Activated CD4-positive, alpha-beta T cell treated with anti-CD3 and anti-CD28 coated beads for 1 hour (primary cell): ENCODE measurements around the gene CENPE.

Source experiments
- DNase-seq: peaks from one replicate; pipeline ENCODE4 v3.0.0-alpha.2; 2020

The CENPE gene

GRCh38 chr4:103075894-103076746 lies 122.0 kb downstream of the CENPE start:
- peak; percentile 45 for DNase-seq

DNA sequence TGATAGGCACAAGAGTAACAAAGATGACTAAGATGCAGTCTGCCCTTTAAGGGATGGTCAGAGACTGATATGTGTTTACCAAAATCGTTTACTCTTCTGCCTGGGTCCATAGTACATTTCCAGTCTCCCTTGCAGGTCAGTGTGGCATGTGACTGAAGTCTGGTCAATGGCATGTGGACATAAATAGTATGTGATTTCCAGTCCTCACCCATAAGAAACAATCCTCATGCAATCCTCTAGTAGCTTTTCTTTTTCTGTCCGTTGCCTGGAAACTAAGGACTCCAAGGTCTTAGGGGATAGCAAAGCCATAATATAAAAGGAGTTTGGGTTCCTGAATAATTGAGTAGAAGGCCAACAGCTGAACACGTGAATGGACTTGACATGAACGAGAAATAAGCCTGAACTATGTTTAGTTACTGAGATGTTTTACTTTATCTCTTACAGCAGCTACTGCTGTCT lies 122.7 kb downstream of the CENPE start:
- no peak for DNase-seq

GRCh38 chr4:103074744-103075434 lies 123.3 kb downstream of the CENPE start:
- DNase-seq, result no peak

DNA sequence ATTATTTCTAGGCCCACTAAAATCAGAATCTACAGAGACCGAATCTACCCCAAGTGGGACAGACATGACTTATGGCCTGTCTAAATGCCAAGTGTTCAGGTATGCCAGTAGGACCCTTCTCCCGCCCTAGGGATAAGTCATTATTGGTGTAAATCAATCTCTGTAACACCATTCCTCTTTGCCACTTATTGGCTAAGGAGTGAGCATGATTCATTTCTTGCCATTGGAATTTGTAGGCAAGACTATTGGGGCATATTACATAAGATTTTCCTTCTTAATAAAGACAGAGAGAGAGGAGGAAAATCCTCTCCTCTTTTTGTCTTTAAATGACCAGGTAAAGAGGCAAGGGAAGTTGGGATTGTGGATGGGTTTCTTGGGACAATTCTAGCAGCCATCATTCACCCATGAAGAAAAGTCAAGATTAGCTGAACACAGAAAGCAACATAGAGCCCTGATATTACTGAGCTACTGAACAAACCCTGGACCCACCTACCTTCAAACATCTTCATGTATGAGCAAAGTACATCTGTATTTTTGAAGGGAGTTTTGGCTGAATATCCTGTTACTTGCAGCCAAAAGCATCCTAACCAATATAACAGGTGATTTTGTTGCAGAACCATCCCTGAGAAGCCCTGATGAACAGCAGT lies 124.2 kb downstream of the CENPE start:
- no peak for DNase-seq

- DNase-seq, result no peak
These were observed 130.1 kb downstream of the CENPE start for GRCh38 chr4:103067841-103068547.

DNA sequence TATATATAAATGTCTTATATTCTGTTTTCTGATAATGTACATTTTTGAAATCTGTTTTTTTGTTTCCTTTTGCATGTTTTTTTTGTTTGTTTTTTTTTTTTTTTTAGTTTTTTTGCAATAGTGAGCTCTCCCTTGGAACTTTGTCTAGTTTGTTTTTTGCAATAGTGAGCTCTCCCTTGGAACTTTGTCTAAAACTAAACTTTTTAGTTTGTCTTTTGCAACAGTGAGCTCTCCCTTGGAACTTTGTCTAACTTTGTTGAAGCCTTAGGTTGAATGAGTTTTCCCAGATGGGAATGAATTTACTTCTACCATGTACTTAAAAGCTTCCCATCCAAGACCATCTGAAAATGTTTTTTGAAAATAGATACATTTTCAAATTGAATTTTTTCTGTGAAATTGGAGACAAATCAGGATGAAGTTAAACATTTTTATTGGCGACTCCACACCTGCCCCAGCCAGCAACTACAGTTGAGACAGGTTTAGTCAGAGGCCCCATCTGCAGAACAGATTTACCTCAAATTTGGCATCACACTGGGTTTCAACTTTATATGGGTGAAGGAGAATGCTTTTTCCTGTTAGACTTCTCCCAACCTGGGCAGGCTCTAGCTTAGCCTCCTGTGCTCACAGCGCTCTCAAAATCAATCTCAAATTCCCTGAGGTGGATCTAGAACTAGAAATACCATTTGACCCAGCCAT lies 137.5 kb downstream of the CENPE start:
- no peak for DNase-seq
